SKM-1 treated with dmso at 0.1 percent for 144 hours (cell line): Measurements from ENCODE around the gene FBLN1.

Source experiments
- DNase-seq: peaks from one replicate; lab custom pipeline; 2025; ENCODE audit not compliant: unreplicated experiment; lab: John Stamatoyannopoulos, UW

Gene FBLN1

DNA sequence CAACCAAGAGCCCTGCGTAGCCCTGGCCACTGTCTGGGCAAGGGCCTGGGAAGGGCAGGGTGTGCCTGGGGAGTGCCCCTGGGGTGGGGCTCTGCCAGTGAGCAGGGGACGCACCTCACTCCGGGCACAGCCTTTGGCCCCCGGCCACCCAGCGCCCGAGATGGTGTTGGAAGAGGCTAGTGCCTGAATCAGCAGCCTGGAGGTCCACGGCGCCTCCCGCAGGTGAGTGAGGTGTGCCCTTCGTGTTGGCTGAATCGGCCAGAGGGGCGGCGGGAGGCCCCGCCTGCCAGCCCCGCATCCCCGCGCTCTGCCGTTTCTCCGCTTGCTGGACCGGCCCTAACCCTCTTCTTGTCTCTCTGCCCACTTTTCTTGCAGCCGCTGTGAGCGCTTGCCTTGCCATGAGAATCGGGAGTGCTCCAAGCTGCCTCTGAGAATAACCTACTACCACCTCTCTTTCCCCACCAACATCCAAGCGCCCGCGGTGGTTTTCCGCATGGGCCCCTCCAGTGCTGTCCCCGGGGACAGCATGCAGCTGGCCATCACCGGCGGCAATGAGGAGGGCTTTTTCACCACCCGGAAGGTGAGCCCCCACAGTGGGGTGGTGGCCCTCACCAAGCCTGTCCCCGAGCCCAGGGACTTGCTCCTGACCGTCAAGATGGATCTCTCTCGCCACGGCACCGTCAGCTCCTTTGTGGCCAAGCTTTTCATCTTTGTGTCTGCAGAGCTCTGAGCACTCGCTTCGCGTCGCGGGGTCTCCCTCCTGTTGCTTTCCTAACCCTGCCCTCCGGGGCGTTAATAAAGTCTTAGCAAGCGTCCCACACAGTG, 60.1 kb downstream of the FBLN1 start:
- no peak for DNase-seq

GRCh38 chr22:45563362-45564040, 60.8 kb downstream of the FBLN1 start:
- DNase-seq = no peak

GRCh38 chr22:45564349-45565030, 61.8 kb downstream of the FBLN1 start:
- DNase-seq = no peak

- no peak for DNase-seq
Observed at GRCh38 chr22:45565171-45565570, 62.5 kb downstream of the FBLN1 start.

- no peak for DNase-seq
Observed at GRCh38 chr22:45565973-45566372, 63.3 kb downstream of the FBLN1 start.

- DNase-seq = no peak
Observed at GRCh38 chr22:45568213-45568612, 65.5 kb downstream of the FBLN1 start.

GRCh38 chr22:45571089-45571488, 68.4 kb downstream of the FBLN1 start:
- no peak for DNase-seq

GRCh38 chr22:45572444-45572843, 69.8 kb downstream of the FBLN1 start:
- no peak for DNase-seq

GRCh38 chr22:45574069-45574703, 71.5 kb downstream of the FBLN1 start:
- DNase-seq = no peak

- DNase-seq = no peak
Observed at GRCh38 chr22:45575173-45575572, 72.5 kb downstream of the FBLN1 start.

- no peak for DNase-seq
Observed at GRCh38 chr22:45575607-45576272, 73.1 kb downstream of the FBLN1 start.

- no peak for DNase-seq
Observed at GRCh38 chr22:45576273-45576625, 73.6 kb downstream of the FBLN1 start.

- DNase-seq = no peak
Observed at GRCh38 chr22:45576730-45577464, 74.2 kb downstream of the FBLN1 start.

GRCh38 chr22:45577746-45578523, 75.3 kb downstream of the FBLN1 start:
- peak; percentile 62 for DNase-seq

GRCh38 chr22:45578524-45579147, 76.0 kb downstream of the FBLN1 start:
- no peak for DNase-seq

- no peak for DNase-seq
Observed at GRCh38 chr22:45579306-45579705, 76.6 kb downstream of the FBLN1 start.

GRCh38 chr22:45579806-45580725, 77.4 kb downstream of the FBLN1 start:
- no peak for DNase-seq
